Kidney epithelial cell (primary cell): ENCODE results near the gene ATN1. TPM values are rescaled to one million over a fixed set of nuclear protein-coding genes. Genes with fewer than 3 reads are reported as not detected.

ENCODE experiments used
- DNase-seq: peaks from one replicate; pipeline ENCODE4 v3.0.0-alpha.2; 2010; ENCODE audit warnings: low read depth
- H3K27me3 ChIP-seq: 2 replicates; pipeline ENCODE4 v1.6.0; 2011; ENCODE audit warnings: low read length; ENCODE audit not compliant: control insufficient read depth, insufficient read depth
- H3K36me3 ChIP-seq: 2 replicates; pipeline ENCODE4 v1.5.1; 2011; ENCODE audit warnings: low read length; ENCODE audit not compliant: control insufficient read depth, insufficient read depth
- H3K4me3 ChIP-seq: 2 replicates; pipeline ENCODE4 v1.5.1; 2011; ENCODE audit warnings: low read depth, mild to moderate bottlenecking, control low read depth, low read length
- CTCF ChIP-seq: IDR thresholded peaks from 2 replicates; pipeline ENCODE4 v1.5.1; 2011; ENCODE audit warnings: mild to moderate bottlenecking, moderate library complexity, low read length, control low read depth, inconsistent platforms; ENCODE audit not compliant: insufficient read depth, poor library complexity, severe bottlenecking
- total RNA-seq: library from RNA; depleted of rRNA; stranded (reverse); fragments of >200 nt; gene quantifications from 2 replicates; pipeline ENCODE4 v1.2.3, GENCODE V29; 2015

The ATN1 gene
- total RNA-seq, 1 donor from 2014 or later = 38.6 TPM

GRCh38 chr12:6914246-6914946 is 13.4 kb upstream of the ATN1 start, which contains the start of gene ENO2:
Gene ENO2, plus strand, starts transcription at chr12:6914580. Its CDS starts 1,253 bp downstream, at chr12:6915833.
- no peak for DNase-seq
- H3K36me3 ChIP-seq = no peaks in the 10 kb centered on the region
- no peaks in the 10 kb centered on the region for H3K27me3 ChIP-seq
- H3K4me3 ChIP-seq = peak within 1 kb of the TSS; percentile 75
- no peak for TF ChIP-seq CTCF

- no peak for TF ChIP-seq CTCF
- H3K4me3 ChIP-seq = peak overlapping the region; percentile 75
Measured at GRCh38 chr12:6914947-6915788, 12.6 kb upstream of the ATN1 start.

GRCh38 chr12:6915789-6916285 is 11.9 kb upstream of the ATN1 start:
- H3K36me3 ChIP-seq = no peaks in the 10 kb centered on the region
- DNase-seq = no peak
- H3K27me3 ChIP-seq = no peaks in the 10 kb centered on the region
- TF ChIP-seq CTCF = no peak
- H3K4me3 ChIP-seq = no peak overlapping the region

More at GRCh38 chr12:6914947-6915788, 12.6 kb upstream of the ATN1 start:
- Histone ChIP-seq H3K27me3 (no peaks in the 10 kb centered on the region), H3K36me3 (no peaks in the 10 kb centered on the region)
- DNase-seq = no peak

GRCh38 chr12:6916426-6917200 is 11.1 kb upstream of the ATN1 start:
- TF ChIP-seq CTCF = no peak

GRCh38 chr12:6917491-6918231 is 10.1 kb upstream of the ATN1 start:
- Histone ChIP-seq H3K4me3 (no peak overlapping the region), H3K36me3 (no peaks in the 10 kb centered on the region), H3K27me3 (no peaks in the 10 kb centered on the region)
- DNase-seq = no peak
- no peak for TF ChIP-seq CTCF

More at GRCh38 chr12:6916426-6917200, 11.1 kb upstream of the ATN1 start:
- Histone ChIP-seq H3K27me3 (no peaks in the 10 kb centered on the region), H3K36me3 (no peaks in the 10 kb centered on the region), H3K4me3 (no peak overlapping the region)
- no peak for DNase-seq
